Middle frontal gyrus (tissue), 1 donor: ENCODE data around the gene ITGA7.

Experiments
- DNase-seq: peaks from one replicate; pipeline ENCODE4 v3.0.0-alpha.2; 2015; ENCODE audit warnings: low spot score; ENCODE audit errors: extremely low spot score

Gene ITGA7

GRCh38 chr12:55736076-55736475 is 28.4 kb upstream of the ITGA7 start:
- no peak for DNase-seq

GRCh38 chr12:55734595-55734994 is 26.9 kb upstream of the ITGA7 start:
- DNase-seq: no peak

- no peak for DNase-seq
Measured at GRCh38 chr12:55733858-55734257, 26.2 kb upstream of the ITGA7 start.

- no peak for DNase-seq
Measured at GRCh38 chr12:55733021-55733555, 25.4 kb upstream of the ITGA7 start.

- no peak for DNase-seq
Measured at GRCh38 chr12:55732288-55732687, 24.6 kb upstream of the ITGA7 start.

- DNase-seq: peak; percentile 45
Measured at GRCh38 chr12:55729819-55730818, 22.4 kb upstream of the ITGA7 start.

- peak; percentile 86 for DNase-seq
Measured at GRCh38 chr12:55728939-55729818, 21.5 kb upstream of the ITGA7 start, which contains the start of gene CD63. CD63 (minus strand) TSS chr12:55729009; CDS start chr12:55728341, 668 bp downstream.

GRCh38 chr12:55728186-55728938 is 20.7 kb upstream of the ITGA7 start:
- peak; percentile 35 for DNase-seq

GRCh38 chr12:55727643-55728185 is 20.0 kb upstream of the ITGA7 start:
- no peak for DNase-seq

GRCh38 chr12:55726971-55727370 is 19.3 kb upstream of the ITGA7 start:
- DNase-seq: no peak

GRCh38 chr12:55725556-55725955 is 17.9 kb upstream of the ITGA7 start:
- DNase-seq: no peak

GRCh38 chr12:55724940-55725309 is 17.2 kb upstream of the ITGA7 start:
- no peak for DNase-seq

GRCh38 chr12:55724226-55724939 is 16.7 kb upstream of the ITGA7 start:
- peak; percentile 26 for DNase-seq

- no peak for DNase-seq
Measured at GRCh38 chr12:55723516-55724225, 16.0 kb upstream of the ITGA7 start.

GRCh38 chr12:55722948-55723347 is 15.2 kb upstream of the ITGA7 start:
- no peak for DNase-seq

- no peak for DNase-seq
Measured at GRCh38 chr12:55721601-55722213, 14.0 kb upstream of the ITGA7 start.

- DNase-seq: peak; percentile 49
Measured at GRCh38 chr12:55720894-55721444, 13.3 kb upstream of the ITGA7 start.

- DNase-seq: no peak
Measured at GRCh38 chr12:55720071-55720564, 12.4 kb upstream of the ITGA7 start, which contains the start of gene RDH5. RDH5 (plus strand) TSS chr12:55720393; CDS start chr12:55721185, 792 bp downstream.
